NK-92 (cell line): ENCODE results near the gene ADAM21.
"Not testable (repeated sequence)": the region's sequence is repeated elsewhere in the genome, so short reads cannot be mapped to it uniquely, and the experiment has no call there.

Experiments
- DNase-seq: peaks from one replicate; lab custom pipeline; 2025; ENCODE audit not compliant: unreplicated experiment; lab: John Stamatoyannopoulos, UW

Gene ADAM21

DNA sequence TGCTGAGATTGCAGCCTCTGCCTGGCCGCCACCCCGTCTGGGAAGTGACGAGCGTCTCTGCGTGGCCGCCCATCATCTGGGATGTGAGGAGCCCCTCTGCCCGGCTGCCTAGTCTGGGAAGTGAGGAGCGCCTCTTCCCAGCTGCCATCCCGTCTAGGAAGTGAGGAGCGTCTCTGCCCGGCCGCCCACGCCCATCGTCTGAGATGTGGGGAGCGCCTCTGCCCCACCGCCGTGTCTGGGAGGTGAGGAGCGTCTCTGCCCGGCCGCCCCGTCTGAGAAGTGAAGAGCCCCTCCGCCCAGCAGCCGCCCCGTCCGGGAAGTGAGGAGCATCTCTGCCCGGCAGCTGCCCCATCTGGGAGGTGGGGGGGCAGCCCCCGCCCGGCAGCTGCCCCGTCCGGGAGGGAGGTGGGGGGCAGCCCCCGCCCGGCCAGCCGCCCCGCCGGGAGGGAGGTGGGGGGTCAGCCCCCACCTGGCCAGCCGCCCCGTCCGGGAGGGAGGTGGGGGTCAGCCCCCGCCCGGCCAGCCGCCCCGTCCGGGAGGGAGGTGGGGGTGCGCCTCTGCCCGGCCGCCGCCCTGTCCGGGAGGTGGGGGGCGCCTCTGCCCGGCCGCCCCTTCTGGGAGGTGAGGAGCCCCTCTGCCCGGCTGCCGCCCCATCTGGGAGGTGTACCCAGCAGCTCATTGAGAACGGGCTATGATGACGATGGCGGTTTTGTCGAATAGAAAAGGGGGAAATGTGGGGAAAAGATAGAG, 25.6 kb downstream of the ADAM21 start:
- DNase-seq = not testable (repeated sequence)

DNA sequence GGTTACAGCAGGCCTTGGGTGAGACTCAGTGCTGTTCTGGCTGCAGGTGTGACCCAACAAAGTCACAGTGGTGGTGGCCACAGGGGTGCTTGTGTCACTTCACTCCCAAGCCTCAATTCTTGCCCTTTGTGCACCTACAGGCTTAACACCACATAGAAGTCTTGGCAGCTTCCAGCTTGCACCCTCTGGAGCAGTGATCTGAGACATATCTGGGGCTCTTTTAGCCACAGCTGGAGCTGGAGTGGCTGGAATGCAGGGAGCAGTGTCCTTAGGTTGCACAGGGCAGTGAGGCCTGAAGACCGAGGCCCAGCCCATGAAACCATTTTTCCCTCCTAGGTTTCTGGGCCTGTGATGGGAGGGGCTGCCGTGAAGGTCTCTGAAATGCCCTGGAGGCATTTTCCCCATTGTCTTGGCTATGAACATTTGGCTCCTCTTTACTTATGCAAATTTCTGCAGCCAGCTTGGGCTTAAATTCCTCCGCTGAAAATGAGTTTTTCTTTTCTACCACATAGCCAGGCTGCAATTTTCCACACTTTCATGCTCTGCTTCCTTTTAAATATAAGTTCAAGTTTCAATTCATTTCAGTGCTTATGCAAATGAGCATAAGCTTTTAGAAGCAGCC, 37.7 kb downstream of the ADAM21 start:
- DNase-seq = no peak

DNA sequence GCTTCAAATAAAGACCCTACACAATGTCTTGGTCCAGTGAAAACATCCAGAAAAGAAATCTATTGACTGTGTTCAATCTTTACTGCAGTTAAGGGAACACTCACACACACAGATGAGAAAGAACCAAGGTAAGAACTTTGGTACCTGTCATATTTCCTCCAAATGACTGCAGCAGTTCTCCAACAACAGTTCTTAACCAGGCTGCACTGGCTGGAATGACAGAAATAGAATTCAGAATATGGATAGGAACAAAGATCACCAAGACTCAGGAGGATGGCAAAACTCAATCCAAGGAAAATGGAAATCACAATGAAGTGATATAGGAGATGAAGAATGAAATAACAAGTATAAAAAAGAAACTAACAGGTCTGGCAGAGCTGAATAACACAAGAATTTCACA, 46.2 kb downstream of the ADAM21 start:
- no peak for DNase-seq
